IMR-90 (cell line): ENCODE measurements around the gene SPARC. TPM values are rescaled to one million over a fixed set of nuclear protein-coding genes. Genes with fewer than 3 reads are reported as not detected.

Experiments used
- ATAC-seq: fragments of 200-7000 bp; cut with Tn5 transposase; 2 replicates; pipeline ENCODE4 v1.9.1; 2020; ENCODE audit warnings: low read depth, mild to moderate bottlenecking, moderate library complexity
- BruUV-seq: library from RNA; stranded (reverse); fragments of 400-500 nt; replicated peaks from 2 replicates; lab custom pipeline; 2021; lab: Mats Ljungman, UMichigan
- CTCF ChIA-PET: fragments of 300-600 bp; formaldehyde crosslinking; extraction: SDS; loops from one replicate; lab custom pipeline; 2021; ENCODE audit warnings: antibody characterized with exemption; lab: Yijun Ruan, JAX
- POLR2A ChIA-PET: fragments of 300-600 bp; sonication (Branson Sonifier 250); formaldehyde crosslinking; loops from one replicate; lab custom pipeline; 2022; ENCODE audit warnings: antibody characterized with exemption; ENCODE audit not compliant: unreplicated experiment; lab: Charles Lee
- DNase-seq: peaks from one replicate; pipeline ENCODE4 v3.0.0; 2013
- H2AFZ ChIP-seq: replicated peaks from 2 replicates; pipeline ENCODE3; 2013; ENCODE audit warnings: low read length, mild to moderate bottlenecking; ENCODE audit not compliant: poor library complexity
- H2AK5ac ChIP-seq: 2 replicates; pipeline ENCODE4 v1.6.1; 2013; ENCODE audit warnings: low read depth, low read length, inconsistent platforms
- H2AK9ac ChIP-seq: replicated peaks from 2 replicates; pipeline ENCODE3; 2013; ENCODE audit warnings: mild to moderate bottlenecking, low read depth, low read length, moderate library complexity; ENCODE audit not compliant: poor library complexity
- H2BK120ac ChIP-seq: 2 replicates; pipeline ENCODE4 v1.6.1; 2013; ENCODE audit warnings: low read depth, low read length, inconsistent platforms
- H2BK15ac ChIP-seq: 3 replicates; pipeline ENCODE4 v1.6.1; 2013; ENCODE audit warnings: low read depth, low read length, inconsistent platforms
- H2BK20ac ChIP-seq: 2 replicates; pipeline ENCODE4 v1.6.1; 2013; ENCODE audit warnings: low read depth, mild to moderate bottlenecking, inconsistent platforms, low read length, moderate library complexity
- H2BK5ac ChIP-seq: 2 replicates; pipeline ENCODE4 v1.6.1; 2013; ENCODE audit warnings: mild to moderate bottlenecking, low read depth, low read length, inconsistent platforms; ENCODE audit not compliant: poor library complexity, severe bottlenecking
- H3K14ac ChIP-seq: replicated peaks from 2 replicates; pipeline ENCODE4 v1.6.1; 2013; ENCODE audit warnings: low read depth, low read length, inconsistent platforms
- H3K18ac ChIP-seq: 2 replicates; pipeline ENCODE4 v1.6.1; 2013; ENCODE audit warnings: low read depth, low read length, control low read depth
- H3K23ac ChIP-seq: 2 replicates; pipeline ENCODE4 v1.6.1; 2013; ENCODE audit warnings: low read depth, low read length, inconsistent platforms
- H3K27ac ChIP-seq: 2 replicates; pipeline ENCODE4 v1.5.1; 2013; ENCODE audit warnings: mild to moderate bottlenecking, control low read depth, low read length; ENCODE audit not compliant: insufficient read depth
- H3K27me3 ChIP-seq: 2 replicates; pipeline ENCODE4 v1.6.1; 2013; ENCODE audit warnings: low read length; ENCODE audit not compliant: control insufficient read depth, insufficient read depth
- H3K36me3 ChIP-seq: 2 replicates; pipeline ENCODE4 v1.6.1; 2013; ENCODE audit warnings: low read length, mixed read lengths; ENCODE audit not compliant: control insufficient read depth, insufficient read depth
- H3K4ac ChIP-seq: 2 replicates; pipeline ENCODE4 v1.6.1; 2013; ENCODE audit warnings: low read depth, low read length, inconsistent platforms
- H3K4me1 ChIP-seq: 2 replicates; pipeline ENCODE4 v1.6.1; 2013; ENCODE audit warnings: low read length, mixed read lengths; ENCODE audit not compliant: control insufficient read depth, insufficient read depth
- H3K4me2 ChIP-seq: 2 replicates; pipeline ENCODE4 v1.6.1; 2013; ENCODE audit warnings: low read depth, mild to moderate bottlenecking, control low read depth, low read length, moderate library complexity
- H3K4me3 ChIP-seq: 2 replicates; pipeline ENCODE4 v1.5.1; 2013; ENCODE audit warnings: low read depth, mild to moderate bottlenecking, control low read depth, low read length, moderate library complexity; ENCODE audit not compliant: insufficient read depth
- H3K56ac ChIP-seq: 2 replicates; pipeline ENCODE4 v1.6.1; 2013; ENCODE audit warnings: low read length, inconsistent platforms; ENCODE audit not compliant: insufficient read depth; ENCODE audit errors: extremely low read depth
- H3K79me1 ChIP-seq, 2 experiments: 2 replicates each; pipeline ENCODE4 v1.6.1; 2013; ENCODE audit warnings: low read length in 2 of 2, inconsistent platforms in 1 of 2, low read depth in 1 of 2
- H3K9ac ChIP-seq: 2 replicates; pipeline ENCODE4 v1.6.1; 2013; ENCODE audit warnings: low read depth, low read length, control low read depth
- H3K9me1 ChIP-seq: 2 replicates; pipeline ENCODE4 v1.6.1; 2013; ENCODE audit warnings: low read length, inconsistent platforms; ENCODE audit not compliant: insufficient read depth
- H3K9me3 ChIP-seq: 2 replicates; pipeline ENCODE4 v1.6.1; 2013; ENCODE audit warnings: low read length; ENCODE audit not compliant: control insufficient read depth, insufficient read depth
- H4K20me1 ChIP-seq: 2 replicates; pipeline ENCODE4 v1.6.1; 2013; ENCODE audit warnings: low read length, inconsistent platforms; ENCODE audit not compliant: insufficient read depth
- H4K5ac ChIP-seq: 2 replicates; pipeline ENCODE4 v1.6.1; 2013; ENCODE audit warnings: mild to moderate bottlenecking, low read depth, low read length, control low read depth
- H4K8ac ChIP-seq, 2 experiments: 2 replicates each; pipeline ENCODE4 v1.6.1; 2013; ENCODE audit warnings: low read depth in 2 of 2, low read length in 2 of 2, control low read depth in 1 of 2, inconsistent platforms in 1 of 2
- H4K91ac ChIP-seq: 2 replicates; pipeline ENCODE4 v1.6.1; 2013; ENCODE audit warnings: low read depth, low read length, inconsistent platforms; ENCODE audit not compliant: insufficient read depth
- CHD1 ChIP-seq: IDR thresholded peaks from 2 replicates; pipeline ENCODE4 v1.6.1; 2012; ENCODE audit warnings: low read depth, low read length, improper control_type of control experiment
- CTCF ChIP-seq: conservative IDR thresholded peaks from 2 replicates; pipeline ENCODE4 v1.5.1; 2012; ENCODE audit warnings: mild to moderate bottlenecking, low read depth, low read length, improper control_type of control experiment
- MXI1 ChIP-seq: IDR thresholded peaks from 2 replicates; pipeline ENCODE4 v1.6.1; 2012; ENCODE audit warnings: low read depth, mild to moderate bottlenecking, low read length, moderate library complexity, borderline replicate concordance
- NFE2L2 ChIP-seq: fragments of 150-350 bp; IDR thresholded peaks from 2 replicates; pipeline ENCODE4 v1.6.1; 2016; ENCODE audit warnings: low read depth, mild to moderate bottlenecking, low read length
- POLR2A ChIP-seq: IDR thresholded peaks from 2 replicates; pipeline ENCODE4 v1.6.1; 2012; ENCODE audit warnings: mild to moderate bottlenecking, low read depth, low read length
- RCOR1 ChIP-seq: IDR thresholded peaks from 2 replicates; pipeline ENCODE4 v1.6.1; 2012; ENCODE audit warnings: mild to moderate bottlenecking, low read length, improper control_type of control experiment; ENCODE audit not compliant: insufficient replicate concordance
- SMC3 ChIP-seq: fragments of 150-350 bp; IDR thresholded peaks from 2 replicates; pipeline ENCODE4 v1.6.1; 2016; ENCODE audit warnings: low read depth, mild to moderate bottlenecking, antibody characterized with exemption, low read length, moderate library complexity
- USF2 ChIP-seq: fragments of 150-350 bp; IDR thresholded peaks from 2 replicates; pipeline ENCODE4 v1.6.1; 2017; ENCODE audit warnings: mild to moderate bottlenecking, antibody characterized with exemption, low read length, low read depth
- WGBS, 2 experiments: methylation state at CpG; one replicate each; pipeline versions ENCODE4 v1.1.5 to v1.1.7; 2013; ENCODE audit warnings: missing lambda C conversion rate in 2 of 2; ENCODE audit not compliant: insufficient read length in 1 of 2; ENCODE audit errors: extremely low coverage in 2 of 2; 5-methylcytosine and 5-hydroxymethylcytosine counted together
- dilution Hi-C: fragments of 300-500 bp; cut with HindIII; formaldehyde crosslinking; loops from one replicate; pipeline ENCODE4 v1.14.3; 2018; ENCODE audit warnings: low sequenced_read_pairs; ENCODE audit not compliant: unreplicated experiment
- in situ Hi-C: fragments of 300-500 bp; cut with MboI; formaldehyde crosslinking; loops from 3 replicates; pipeline ENCODE4 v1.14.3; 2019; ENCODE audit warnings: low sequenced_read_pairs, inconsistent platforms, mixed read lengths
- intact Hi-C: fragments of 100-400 bp; cut with micrococcal nuclease; formaldehyde crosslinking; loops from 2 replicates; pipeline ENCODE4 v1.10.0; 2022
- polyA plus RNA-seq, 3 experiments: library from polyadenylated mRNA; depleted of rRNA; stranded (reverse); fragments of >200 nt; gene quantifications; 2 replicates each; pipeline ENCODE4 v1.2.3, GENCODE V29; 2012; ENCODE audit warnings: low replicate concordance in 1 of 3
- total RNA-seq: library from RNA; depleted of rRNA; stranded (reverse); fragments of >200 nt; gene quantifications from 2 replicates; pipeline ENCODE4 v1.2.3, GENCODE V29; 2012

The SPARC gene
- total and polyA plus RNA-seq, 2 of the 4 experiments (the other 2 are of a cell fraction): 1,186 to 4,692 TPM

GRCh38 chr5:151734064-151734408 lies 47.3 kb upstream of the SPARC start:
- POLR2A ChIA-PET: interaction anchor here (1.3 kb wide), 1 partner anchor 47 kb away, joined by 3 read pairs; the partner anchor contains the start of gene SPARC
- no peak overlapping the region for H3K4me2 ChIP-seq
- no peak overlapping the region for H2AK5ac ChIP-seq
- CTCF ChIA-PET: no interaction called here
- dilution Hi-C loops: no loop called here
- H3K4me3 ChIP-seq: no peak overlapping the region
- 0 out of 2 replicates have a peak, but pooled peaks cover 2% of the 10 kb centered on the region for H3K9me3 ChIP-seq
- H3K14ac ChIP-seq: no peak overlapping the region
- no peak overlapping the region for H3K27ac ChIP-seq
- no peaks in the 10 kb centered on the region for H4K20me1 ChIP-seq
- no TSS peak for BruUV-seq
- no peak overlapping the region for H3K18ac ChIP-seq
- no peak overlapping the region for H2BK5ac ChIP-seq
- H4K5ac ChIP-seq: no peak overlapping the region
- intact Hi-C loops: no loop called here
- H2BK120ac ChIP-seq: no peak overlapping the region
- no peak overlapping the region for H2BK15ac ChIP-seq
- H3K9ac ChIP-seq: no peak overlapping the region
- peaks cover 7% of the 10 kb centered on the region; the same call in 1 of the 2 replicates for H3K9me1 ChIP-seq
- H3K36me3 ChIP-seq: no peaks in the 10 kb centered on the region
- in situ Hi-C loops: no loop called here
- peaks cover 11 to 19% of the 10 kb centered on the region in 2 experiments; a peak in 3 of 4 replicates for H3K79me1 ChIP-seq
- no peak overlapping the region for H3K56ac ChIP-seq
- TF ChIP-seq RCOR1 (no peak), MXI1 (no peak), CTCF (no peak), USF2 (no peak), POLR2A (no peak), SMC3 (no peak), NFE2L2 (no peak), CHD1 (no peak)
- DNase-seq (no peak), ATAC-seq (no peak)
- H3K4me1 ChIP-seq: peaks cover 5% of the 10 kb centered on the region; the same call in 1 of the 2 replicates
- no peak overlapping the region for H2AK9ac ChIP-seq
- H4K8ac ChIP-seq: no peak overlapping the region
- no peak overlapping the region for H3K23ac ChIP-seq
- H4K91ac ChIP-seq: no peak overlapping the region
- no peak overlapping the region for H2BK20ac ChIP-seq
- H3K27me3 ChIP-seq: no peaks in the 10 kb centered on the region
- H3K4ac ChIP-seq: no peak overlapping the region
- WGBS, 2 experiments: 100% methylated on average over 1 of the region's 3 CpGs; no CpG with 5 or more reads in 1 of the 2 experiments
- H2AFZ ChIP-seq: no peak overlapping the region
